Tibial artery (tissue), 4 donors: ENCODE measurements around the gene PPP4R2.

Experiments used
- DNase-seq, 2 donors: peaks; one replicate each; pipeline ENCODE4 v3.0.0-alpha.2; 2019
- H3K27ac ChIP-seq, 2 donors: fragments of 200-600 bp; sonication (generic) in 1 of 2; 1 replicate in 1 of 2; 2 replicates in 1 of 2; pipeline ENCODE4 v1.5.1; 2018 to 2019; ENCODE audit warnings: mild to moderate bottlenecking in 1 of 2
- H3K27me3 ChIP-seq, 2 donors: fragments of 200-600 bp; sonication (generic) in 1 of 2; one replicate each; pipeline versions ENCODE4 v1.5.1 to v1.6.0; 2016 to 2019
- H3K36me3 ChIP-seq, 3 donors: fragments of 200-600 bp; sonication (generic) in 2 of 3; one replicate each; pipeline ENCODE4 v1.5.1; 2016 to 2019; ENCODE audit warnings: mild to moderate bottlenecking in 2 of 3
- H3K4me1 ChIP-seq, 4 donors: fragments of 200-600 bp; sonication (generic) in 2 of 4; 1 replicate in 3 of 4; 2 replicates in 1 of 4; pipeline ENCODE4 v1.5.1; 2016 to 2019
- H3K4me3 ChIP-seq, 2 donors: fragments of 200-600 bp; sonication (generic) in 1 of 2; 1 replicate in 1 of 2; 2 replicates in 1 of 2; pipeline ENCODE4 v1.5.1; 2018 to 2019; ENCODE audit warnings: mild to moderate bottlenecking in 2 of 2
- H3K9me3 ChIP-seq, 3 donors: fragments of 200-600 bp; sonication (generic) in 1 of 3; one replicate each; pipeline ENCODE4 v1.5.1; 2016 to 2019
- CTCF ChIP-seq, 2 experiments: fragments of 200-600 bp in 1 of 2; fragments of 450-650 bp in 1 of 2; IDR thresholded peaks; one replicate each; pipeline ENCODE4 v1.5.1; 2017 to 2019; ENCODE audit warnings: antibody characterized with exemption in 2 of 2, mild to moderate bottlenecking in 1 of 2, moderate library complexity in 1 of 2
- intact Hi-C: fragments of 100-400 bp; cut with DNase I; formaldehyde crosslinking; loops from one replicate; pipeline ENCODE4 v1.15.0; 2023; ENCODE audit warnings: low total_unique reads

The PPP4R2 gene

GRCh38 chr3:72977060-72977808 is 19.4 kb upstream of the PPP4R2 start:
- DNase-seq = no peak
- no peak for TF ChIP-seq CTCF (IDR thresholded peaks at IDR 0.05)
- no peak overlapping the region for H3K27ac ChIP-seq
- H3K9me3 ChIP-seq = no peaks in the 10 kb centered on the region
- H3K36me3 ChIP-seq = no peaks in the 10 kb centered on the region
- no peak overlapping the region for H3K4me3 ChIP-seq
- no peaks in the 10 kb centered on the region for H3K27me3 ChIP-seq
- intact Hi-C loops = no loop called here
- no peaks in the 10 kb centered on the region for H3K4me1 ChIP-seq

GRCh38 chr3:72982609-72983366 is 13.8 kb upstream of the PPP4R2 start:
- H3K4me1 ChIP-seq = no peaks in the 10 kb centered on the region
- no peak overlapping the region for H3K27ac ChIP-seq
- no peak overlapping the region for H3K4me3 ChIP-seq
- intact Hi-C loops = no loop called here
- no peaks in the 10 kb centered on the region for H3K36me3 ChIP-seq
- no peak for DNase-seq
- TF ChIP-seq CTCF (IDR thresholded peaks at IDR 0.05) = no peak
- H3K9me3 ChIP-seq = peaks cover 0 to 9% (median 8%) of the 10 kb centered on the region in 3 donors
- H3K27me3 ChIP-seq = no peaks in the 10 kb centered on the region

GRCh38 chr3:72985576-72985975 is 11.0 kb upstream of the PPP4R2 start:
- H3K27me3 ChIP-seq = no peaks in the 10 kb centered on the region
- no peaks in the 10 kb centered on the region for H3K36me3 ChIP-seq
- DNase-seq = no peak
- no peaks in the 10 kb centered on the region for H3K4me1 ChIP-seq
- peaks cover 0 to 9% (median 8%) of the 10 kb centered on the region in 3 donors for H3K9me3 ChIP-seq
- intact Hi-C loops = no loop called here
- H3K27ac ChIP-seq = no peak overlapping the region
- TF ChIP-seq CTCF (IDR thresholded peaks at IDR 0.05) = no peak
- H3K4me3 ChIP-seq = no peak overlapping the region

- Histone ChIP-seq H3K9me3 (no peaks in the 10 kb centered on the region), H3K4me1 (no peaks in the 10 kb centered on the region), H3K4me3 (no peak overlapping the region), H3K36me3 (no peaks in the 10 kb centered on the region), H3K27ac (no peak overlapping the region), H3K27me3 (no peaks in the 10 kb centered on the region)
- no peak for DNase-seq
- TF ChIP-seq CTCF (IDR thresholded peaks at IDR 0.05) = no peak
- intact Hi-C loops = loop anchor here (10.0 kb wide), 1 partner anchor 54 kb away; no protein-coding TSS in a partner anchor
Measured at GRCh38 chr3:72990701-72991395, 5.8 kb upstream of the PPP4R2 start.

GRCh38 chr3:72991522-72991921 is 5.1 kb upstream of the PPP4R2 start:
- Histone ChIP-seq H3K4me3 (no peak overlapping the region), H3K27me3 (no peaks in the 10 kb centered on the region), H3K9me3 (no peaks in the 10 kb centered on the region), H3K27ac (no peak overlapping the region), H3K4me1 (peaks cover 0 to 5% (median 2%) of the 10 kb centered on the region in 4 donors), H3K36me3 (no peaks in the 10 kb centered on the region)
- intact Hi-C loops = loop anchor here (10.0 kb wide), 1 partner anchor 53 kb away; no protein-coding TSS in a partner anchor
- no peak for TF ChIP-seq CTCF (IDR thresholded peaks at IDR 0.05)
- DNase-seq = no peak
